ENCODE data around the gene SULT1C2.
"Not testable (repeated sequence)": the region's sequence is repeated elsewhere in the genome, so short reads cannot be mapped to it uniquely, and the experiment has no call there.

Gene SULT1C2

GRCh38 chr2:108288534-108289106 lies at the start of gene SULT1C2:
Gene SULT1C2 (plus strand): TSS chr2:108288895. CDS start chr2:108293668, 4,773 bp downstream.
- intact Hi-C loops (cut with DNase I) = no loop called here
- no peak for DNase-seq

GRCh38 chr2:108239786-108240185 lies 48.9 kb upstream of the SULT1C2 start, which contains the start of gene SULT1C3:
Gene SULT1C3 (plus strand): TSS chr2:108239968. CDS start chr2:108247195, 7,227 bp downstream.
- DNase-seq = no peak

DNA sequence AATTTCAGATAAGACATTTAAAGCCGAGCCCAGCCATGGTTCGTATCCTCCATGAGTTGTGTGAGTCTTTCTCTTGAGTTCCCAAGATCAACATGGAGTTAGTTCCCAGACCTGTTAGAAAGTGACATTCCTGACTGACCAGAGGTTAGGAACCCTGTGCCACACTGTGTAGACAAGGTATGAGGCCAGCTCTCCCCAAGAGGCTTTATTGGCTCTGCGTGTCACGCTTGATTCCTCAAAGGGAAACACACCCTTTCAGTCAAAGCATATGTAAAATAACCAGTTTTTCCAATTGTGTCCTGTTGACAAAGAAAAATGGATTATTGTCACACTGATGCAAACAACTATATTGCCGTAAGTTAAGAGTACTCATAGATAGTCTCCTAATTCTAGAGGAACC lies 47.7 kb upstream of the SULT1C2 start:
- intact Hi-C loops (cut with DNase I) = no loop called here
- no peak for DNase-seq

More at GRCh38 chr2:108239786-108240185, 48.9 kb upstream of the SULT1C2 start, which contains the start of gene SULT1C3:
- intact Hi-C loops (cut with DNase I) = no loop called here

GRCh38 chr2:108243566-108243965 lies 45.1 kb upstream of the SULT1C2 start:
- intact Hi-C loops (cut with DNase I) = no loop called here
- no peak for DNase-seq

DNA sequence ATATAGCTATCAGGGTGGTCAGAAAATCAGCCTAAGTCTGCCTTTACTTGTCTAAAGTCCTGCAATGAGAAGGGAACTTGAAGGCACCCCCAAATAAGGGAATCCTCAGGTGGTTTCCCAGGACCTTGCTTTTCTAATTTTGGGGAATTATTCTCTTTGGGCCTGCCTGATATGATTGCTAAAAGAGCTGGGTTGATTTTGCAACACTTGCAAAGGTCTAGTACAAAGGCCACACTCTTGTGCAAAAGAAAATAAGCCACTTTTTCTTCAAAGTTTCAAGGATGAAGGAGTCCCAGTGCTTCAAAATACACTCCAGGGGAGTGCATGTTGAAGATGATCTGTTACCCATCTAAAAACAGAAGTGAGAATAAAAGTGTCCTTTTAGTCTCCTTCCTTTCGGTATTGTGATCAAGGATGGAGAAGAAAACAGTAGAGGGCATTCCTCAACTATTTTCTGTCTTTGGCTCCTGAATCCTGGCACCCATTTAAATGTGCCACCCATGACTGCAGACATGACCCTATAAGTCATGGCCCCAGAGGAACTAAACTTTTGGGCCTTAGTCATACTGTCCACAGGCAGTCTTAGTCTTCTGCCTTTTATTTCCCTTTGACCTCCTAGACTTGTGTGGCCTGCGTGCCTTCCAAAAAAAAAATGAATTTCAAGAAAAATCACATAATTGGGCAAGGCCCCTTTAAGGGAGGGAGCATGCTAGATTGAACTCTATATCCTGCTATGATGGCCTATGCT lies 43.9 kb upstream of the SULT1C2 start:
- intact Hi-C loops (cut with DNase I) = no loop called here
- no peak for DNase-seq

DNA sequence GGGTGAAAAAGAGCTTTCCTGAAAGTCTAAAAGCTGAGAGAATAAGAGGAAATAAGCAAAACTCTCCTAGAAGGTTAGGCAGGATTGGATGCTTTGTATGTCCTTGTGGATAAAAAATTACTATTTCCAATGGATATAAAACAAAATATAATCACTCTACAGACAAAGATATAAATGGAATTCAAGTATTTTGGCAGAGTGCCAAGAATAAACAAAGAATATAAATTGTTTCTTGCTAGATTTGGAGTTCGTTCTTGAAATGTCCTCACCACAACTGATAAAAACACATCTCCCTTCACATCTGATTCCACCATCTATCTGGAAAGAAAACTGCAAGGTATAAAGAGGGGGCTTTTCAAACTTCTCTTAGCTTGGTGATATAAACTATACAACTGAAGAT lies 35.6 kb upstream of the SULT1C2 start:
- intact Hi-C loops (cut with DNase I) = no loop called here
- DNase-seq = no peak

DNA sequence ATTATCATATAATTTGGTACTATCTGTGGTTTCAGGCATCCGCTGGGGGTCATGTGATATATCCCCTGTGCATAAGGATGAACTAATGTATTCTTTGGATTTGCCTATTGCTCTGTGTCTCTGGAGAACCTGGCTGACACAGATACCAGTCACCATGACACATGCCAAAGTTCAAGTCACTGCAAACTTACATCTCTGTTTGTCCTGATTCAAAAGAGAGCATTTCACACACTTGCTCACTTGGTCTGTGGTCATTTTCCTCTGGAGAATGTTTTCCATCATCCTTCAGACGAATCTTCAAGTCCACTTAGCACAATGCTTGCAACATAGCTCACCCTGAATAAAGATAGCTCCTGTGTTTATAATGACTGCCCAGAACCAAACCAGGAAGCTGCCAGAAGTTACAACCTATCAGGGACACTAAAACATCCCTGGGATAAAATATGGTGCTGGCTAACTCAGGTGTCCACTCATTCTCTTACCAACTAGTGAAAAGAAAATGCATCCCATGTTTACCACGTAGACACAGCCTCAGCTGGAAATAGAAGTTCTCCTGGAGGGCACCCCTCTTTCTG lies 30.9 kb upstream of the SULT1C2 start:
- intact Hi-C loops (cut with DNase I) = no loop called here
- DNase-seq = no peak

- intact Hi-C loops (cut with DNase I) = no loop called here
- no peak for DNase-seq
Measured at GRCh38 chr2:108260773-108261172, 27.9 kb upstream of the SULT1C2 start.

- DNase-seq = no peak
- intact Hi-C loops (cut with DNase I) = no loop called here
Measured at GRCh38 chr2:108262036-108262435, 26.7 kb upstream of the SULT1C2 start.

GRCh38 chr2:108263401-108263800 lies 25.3 kb upstream of the SULT1C2 start:
- intact Hi-C loops (cut with DNase I) = no loop called here
- no peak for DNase-seq

GRCh38 chr2:108266218-108266617 lies 22.5 kb upstream of the SULT1C2 start:
- DNase-seq = no peak
- intact Hi-C loops (cut with DNase I) = no loop called here

- DNase-seq = no peak
- intact Hi-C loops (cut with DNase I) = no loop called here
Measured at GRCh38 chr2:108267101-108267500, 21.6 kb upstream of the SULT1C2 start.

DNA sequence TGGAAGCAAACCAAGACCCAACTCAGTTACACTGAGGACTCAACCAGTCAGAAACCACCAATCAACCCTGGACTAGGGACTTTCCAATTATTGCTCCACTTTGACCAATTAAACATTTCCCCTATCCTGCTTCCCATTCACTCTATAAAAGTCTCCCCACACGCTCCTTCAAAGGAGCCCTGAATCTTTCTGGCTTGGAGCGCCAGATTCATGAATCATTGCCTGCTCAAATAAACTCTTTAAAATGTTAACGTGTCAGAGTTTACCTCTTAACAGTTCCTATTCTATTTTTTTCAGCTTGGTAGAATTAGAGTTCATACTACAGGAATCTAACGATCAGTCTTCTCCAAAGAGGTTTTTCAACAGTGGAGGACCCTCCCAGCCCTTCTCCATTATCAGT lies 20.7 kb upstream of the SULT1C2 start:
- DNase-seq = no peak
- intact Hi-C loops (cut with DNase I) = no loop called here

GRCh38 chr2:108270346-108270745 lies 18.3 kb upstream of the SULT1C2 start:
- DNase-seq = no peak
- intact Hi-C loops (cut with DNase I) = no loop called here

DNA sequence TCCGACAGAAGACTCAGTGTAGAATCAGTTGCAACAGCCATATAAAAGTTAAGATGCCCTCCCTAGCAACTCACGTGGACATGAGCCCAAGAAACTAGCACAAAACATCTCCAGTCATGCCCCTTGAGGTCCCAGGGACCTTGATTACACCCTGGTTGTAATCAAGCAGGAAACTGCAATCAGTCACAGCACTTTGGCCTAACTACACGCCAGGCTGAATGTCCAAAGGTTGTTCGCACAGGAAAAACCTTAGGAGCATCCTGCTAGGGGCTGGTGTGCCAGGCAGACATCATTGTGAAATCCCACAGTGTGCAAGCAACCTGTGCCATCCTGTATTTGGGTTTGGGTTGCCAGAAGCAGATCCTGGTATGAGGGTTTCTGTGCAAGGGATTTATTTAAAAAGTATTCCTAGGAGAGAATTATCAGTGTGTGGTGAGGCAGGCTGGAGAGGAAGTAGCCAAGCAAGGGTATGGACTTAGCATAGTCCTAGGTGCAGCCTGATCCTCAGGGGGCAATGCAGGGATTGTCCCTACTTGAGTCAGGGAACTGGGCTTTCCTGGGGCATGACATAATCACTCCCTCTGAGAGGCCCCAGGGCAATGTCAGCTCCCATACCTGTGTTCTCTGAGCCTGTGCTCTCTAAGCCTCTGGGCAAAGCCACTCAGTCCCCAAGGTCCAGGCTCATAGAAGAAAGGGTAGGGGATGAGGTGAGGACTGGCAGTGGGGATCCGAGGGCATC lies 17.8 kb upstream of the SULT1C2 start:
- no peak for DNase-seq
- intact Hi-C loops (cut with DNase I) = no loop called here

- intact Hi-C loops (cut with DNase I) = no loop called here
- no peak for DNase-seq
Measured at GRCh38 chr2:108271691-108272253, 16.9 kb upstream of the SULT1C2 start.

- no peak for DNase-seq
- intact Hi-C loops (cut with DNase I) = no loop called here
Measured at GRCh38 chr2:108278631-108279030, 10.1 kb upstream of the SULT1C2 start.

DNA sequence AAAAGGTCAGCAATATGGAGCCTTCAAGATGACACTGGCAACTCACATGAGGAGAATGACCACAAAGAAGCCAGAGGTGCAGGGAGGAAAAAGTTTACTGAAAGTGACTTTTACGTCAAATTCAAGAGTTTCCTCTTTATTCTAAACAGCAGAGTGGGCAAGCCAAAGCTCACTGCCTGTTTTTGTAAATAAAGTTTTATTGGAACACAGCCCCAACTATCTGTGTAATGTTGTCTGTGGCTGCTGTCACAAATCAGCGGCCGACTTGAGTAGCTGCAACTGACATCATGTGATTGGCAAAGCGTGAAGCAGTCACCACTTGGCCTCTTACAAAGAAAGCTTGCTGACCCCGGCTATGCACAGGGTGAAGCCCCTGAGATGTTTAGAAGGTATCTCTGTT lies 9.2 kb upstream of the SULT1C2 start:
- intact Hi-C loops (cut with DNase I) = no loop called here
- DNase-seq = no peak

- intact Hi-C loops (cut with DNase I) = no loop called here
- no peak for DNase-seq
Measured at GRCh38 chr2:108280466-108280865, 8.2 kb upstream of the SULT1C2 start.

- DNase-seq; intact Hi-C loops (cut with DNase I): not testable (repeated sequence)
Measured at GRCh38 chr2:108284566-108284965, 4.1 kb upstream of the SULT1C2 start.

GRCh38 chr2:108285616-108286015 lies 3.1 kb upstream of the SULT1C2 start:
- DNase-seq = no peak
- intact Hi-C loops (cut with DNase I) = no loop called here
